ENCODE data around the gene OR2A42.
"Not testable (repeated sequence)": the region's sequence is repeated elsewhere in the genome, so short reads cannot be mapped to it uniquely, and the experiment has no call there.

DNA sequence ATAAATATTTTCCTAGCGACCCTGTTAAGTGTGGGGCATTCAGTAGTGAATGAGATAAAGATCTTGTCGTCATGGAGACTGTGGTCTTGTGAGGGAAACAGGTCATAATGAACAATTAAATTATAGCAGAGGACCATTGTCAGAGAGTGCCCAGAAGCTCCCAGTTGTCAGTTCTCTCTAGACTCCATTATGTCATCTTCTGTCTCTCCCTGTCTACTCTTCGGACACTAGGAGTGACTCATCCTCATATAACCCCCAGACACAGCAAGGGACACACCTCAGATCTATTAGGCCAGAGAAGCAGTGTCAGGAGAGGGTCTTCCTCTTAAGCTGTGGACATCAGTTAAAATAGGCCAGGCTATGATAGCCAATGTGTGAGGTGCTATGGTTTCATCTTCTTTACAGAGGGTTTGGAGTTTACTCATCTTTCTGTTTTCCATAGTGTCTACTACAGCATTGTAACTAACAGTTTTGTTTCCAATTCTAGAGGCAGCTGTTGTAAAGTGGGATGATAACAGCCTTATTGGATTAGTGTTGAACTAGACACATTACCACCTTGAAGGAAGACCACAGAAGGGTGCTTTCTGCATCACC, 50.7 kb downstream of the OR2A42 start:
- TF ChIP-seq CTCF (IDR thresholded peaks at IDR 0.05; ENCODE audit: extremely low read depth in 1 of 2, insufficient read depth in 1 of 2, low read depth in 1 of 2, low read length in 2 of 2); POLR2A (IDR thresholded peaks at IDR 0.05; ENCODE audit: low read depth, low read length); FOS (IDR thresholded peaks at IDR 0.05; ENCODE audit: borderline replicate concordance, insufficient read depth, low read length); EZH2 (IDR thresholded peaks at IDR 0.05; ENCODE audit: borderline replicate concordance, low read depth, low read length, severe bottlenecking); POLR2AphosphoS5 (IDR thresholded peaks at IDR 0.05; ENCODE audit: insufficient read depth, low read depth, low read length); MYC (IDR thresholded peaks at IDR 0.05; ENCODE audit: low read depth, low read length); JUN (IDR thresholded peaks at IDR 0.05; ENCODE audit: borderline replicate concordance, insufficient read depth, insufficient read length, low read depth): not testable (repeated sequence)
- TF ChIP-seq, protein P1, sequence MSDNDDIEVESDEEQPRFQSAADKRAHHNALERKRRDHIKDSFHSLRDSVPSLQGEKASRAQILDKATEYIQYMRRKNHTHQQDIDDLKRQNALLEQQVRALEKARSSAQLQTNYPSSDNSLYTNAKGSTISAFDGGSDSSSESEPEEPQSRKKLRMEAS (IDR thresholded peaks at IDR 0.05; ENCODE audit: insufficient read depth, insufficient read length): not testable (repeated sequence)

Data from endothelial cell of umbilical vein (primary cell).